Progenitor cell of endocrine pancreas (in vitro differentiated cells): ENCODE measurements around the gene GRAMD4. TPM values are rescaled to one million over a fixed set of nuclear protein-coding genes. Genes with fewer than 3 reads are reported as not detected.
A peak's percentile ranks its signal among the peaks of the same experiment; 100 is the strongest.

Experiments used
- DNase-seq: peaks from one replicate; pipeline ENCODE4 v3.0.0; 2021; ENCODE audit warnings: low spot score; ENCODE audit not compliant: unreplicated experiment
- H3K27ac Mint-ChIP-seq: 2 replicates; pipeline ENCODE4 v1.8.0; 2021; ENCODE audit warnings: mild to moderate bottlenecking, moderate library complexity, mixed read lengths
- H3K27me3 Mint-ChIP-seq: 2 replicates; pipeline ENCODE4 v1.8.0; 2021; ENCODE audit warnings: mixed read lengths
- H3K36me3 Mint-ChIP-seq: 2 replicates; pipeline ENCODE4 v1.8.0; 2022; ENCODE audit warnings: mixed read lengths; ENCODE audit not compliant: insufficient read depth
- H3K4me1 Mint-ChIP-seq: 2 replicates; pipeline ENCODE4 v1.8.0; 2021; ENCODE audit warnings: low read depth, mixed read lengths
- H3K4me3 Mint-ChIP-seq: 2 replicates; pipeline ENCODE4 v1.8.0; 2021; ENCODE audit warnings: low read depth, mild to moderate bottlenecking, moderate library complexity, mixed read lengths
- H3K9me3 Mint-ChIP-seq: 2 replicates; pipeline ENCODE4 v1.8.0; 2021; ENCODE audit warnings: low read depth, mixed read lengths
- total RNA-seq: library from RNA; stranded (reverse); gene quantifications from 2 replicates; pipeline ENCODE4 v1.2.1, GENCODE V29; 2021
- TF ChIP-seq, protein P1 (sequence below): fragments of 200-600 bp; sonication (generic); IDR thresholded peaks from one replicate; pipeline ENCODE4 v1.5.0; 2021; ENCODE audit warnings: antibody characterized with exemption, mild to moderate bottlenecking; ENCODE audit not compliant: unreplicated experiment

GRAMD4 gene
- total RNA-seq, 1 donor from 2014 or later, result 68.8 TPM

- Mint-ChIP-seq H3K9me3 (no peaks in the 10 kb centered on the region), H3K36me3 (peaks cover 24% of the 10 kb centered on the region), H3K4me3 (no peak overlapping the region), H3K27me3 (no peaks in the 10 kb centered on the region), H3K4me1 (peaks cover 6% of the 10 kb centered on the region), H3K27ac (no peak overlapping the region)
- TF ChIP-seq, protein P1, sequence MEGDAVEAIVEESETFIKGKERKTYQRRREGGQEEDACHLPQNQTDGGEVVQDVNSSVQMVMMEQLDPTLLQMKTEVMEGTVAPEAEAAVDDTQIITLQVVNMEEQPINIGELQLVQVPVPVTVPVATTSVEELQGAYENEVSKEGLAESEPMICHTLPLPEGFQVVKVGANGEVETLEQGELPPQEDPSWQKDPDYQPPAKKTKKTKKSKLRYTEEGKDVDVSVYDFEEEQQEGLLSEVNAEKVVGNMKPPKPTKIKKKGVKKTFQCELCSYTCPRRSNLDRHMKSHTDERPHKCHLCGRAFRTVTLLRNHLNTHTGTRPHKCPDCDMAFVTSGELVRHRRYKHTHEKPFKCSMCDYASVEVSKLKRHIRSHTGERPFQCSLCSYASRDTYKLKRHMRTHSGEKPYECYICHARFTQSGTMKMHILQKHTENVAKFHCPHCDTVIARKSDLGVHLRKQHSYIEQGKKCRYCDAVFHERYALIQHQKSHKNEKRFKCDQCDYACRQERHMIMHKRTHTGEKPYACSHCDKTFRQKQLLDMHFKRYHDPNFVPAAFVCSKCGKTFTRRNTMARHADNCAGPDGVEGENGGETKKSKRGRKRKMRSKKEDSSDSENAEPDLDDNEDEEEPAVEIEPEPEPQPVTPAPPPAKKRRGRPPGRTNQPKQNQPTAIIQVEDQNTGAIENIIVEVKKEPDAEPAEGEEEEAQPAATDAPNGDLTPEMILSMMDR, result no peak
- DNase-seq, result no peak
Measured at GRCh38 chr22:46687048-46687444, 66.9 kb downstream of the GRAMD4 start.

- Mint-ChIP-seq H3K4me1 (peaks cover 6% of the 10 kb centered on the region), H3K4me3 (no peak overlapping the region), H3K36me3 (peaks cover 24% of the 10 kb centered on the region), H3K27me3 (no peaks in the 10 kb centered on the region), H3K9me3 (no peaks in the 10 kb centered on the region), H3K27ac (no peak overlapping the region)
- TF ChIP-seq, protein P1, result no peak
- no peak for DNase-seq
Measured at GRCh38 chr22:46687460-46687859, 67.3 kb downstream of the GRAMD4 start.

GRCh38 chr22:46688949-46689348 lies 68.8 kb downstream of the GRAMD4 start:
- peaks cover 24% of the 10 kb centered on the region for H3K36me3 Mint-ChIP-seq
- TF ChIP-seq, protein P1, result no peak
- H3K4me3 Mint-ChIP-seq, result no peak overlapping the region
- no peaks in the 10 kb centered on the region for H3K9me3 Mint-ChIP-seq
- H3K27me3 Mint-ChIP-seq, result no peaks in the 10 kb centered on the region
- peaks cover 6% of the 10 kb centered on the region for H3K4me1 Mint-ChIP-seq
- DNase-seq, result no peak
- peak overlapping the region; percentile 84 for H3K27ac Mint-ChIP-seq

DNA sequence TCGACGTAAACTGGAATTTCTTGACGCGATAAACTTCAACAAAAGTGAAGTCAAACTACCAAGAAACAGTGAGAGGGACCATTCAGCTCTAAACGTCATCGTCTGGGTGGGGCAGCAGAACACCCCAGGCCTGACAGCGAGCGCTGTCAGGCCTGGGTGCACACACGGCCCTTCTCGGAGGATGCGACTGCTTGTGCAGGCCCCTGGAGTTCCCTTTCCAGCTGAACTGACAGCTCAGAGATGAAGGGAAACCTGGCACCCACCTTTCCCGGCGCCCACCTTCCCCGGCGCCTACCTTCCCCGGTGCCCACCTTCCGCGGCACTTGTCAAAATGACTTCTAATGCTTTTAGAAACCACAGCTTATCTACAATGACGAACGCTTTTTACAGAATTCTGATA lies 70.0 kb downstream of the GRAMD4 start:
- no peak overlapping the region for H3K27ac Mint-ChIP-seq
- peaks cover 27% of the 10 kb centered on the region for H3K36me3 Mint-ChIP-seq
- no peaks in the 10 kb centered on the region for H3K9me3 Mint-ChIP-seq
- no peaks in the 10 kb centered on the region for H3K27me3 Mint-ChIP-seq
- TF ChIP-seq, protein P1, result no peak
- H3K4me1 Mint-ChIP-seq, result peaks cover 6% of the 10 kb centered on the region
- no peak overlapping the region for H3K4me3 Mint-ChIP-seq
- DNase-seq, result no peak

DNA sequence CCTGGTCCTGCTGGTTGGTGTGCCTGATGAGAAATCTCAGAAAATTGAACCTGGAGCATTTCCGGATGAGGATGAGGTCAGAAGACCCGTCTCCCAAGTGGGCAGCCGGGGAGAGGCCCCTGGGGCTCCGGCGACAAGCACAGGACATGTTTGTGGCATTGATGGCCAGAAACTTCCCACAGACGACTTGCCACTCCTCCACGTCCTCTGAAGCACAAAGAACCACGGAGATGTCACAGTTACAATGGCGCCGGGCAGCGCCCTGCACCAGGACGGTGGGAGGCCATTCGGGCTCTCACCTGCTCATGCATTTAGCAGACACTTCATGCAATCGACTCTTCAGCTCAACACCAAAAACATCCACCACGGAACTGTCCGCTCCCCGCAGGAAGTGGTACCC lies 71.4 kb downstream of the GRAMD4 start:
- H3K4me1 Mint-ChIP-seq, result no peaks in the 10 kb centered on the region
- H3K36me3 Mint-ChIP-seq, result peaks cover 21% of the 10 kb centered on the region
- no peaks in the 10 kb centered on the region for H3K9me3 Mint-ChIP-seq
- H3K27ac Mint-ChIP-seq, result no peak overlapping the region
- TF ChIP-seq, protein P1, result no peak
- H3K4me3 Mint-ChIP-seq, result no peak overlapping the region
- DNase-seq, result no peak
- H3K27me3 Mint-ChIP-seq, result no peaks in the 10 kb centered on the region
